Suprapubic skin (tissue), 4 donors: ENCODE results near the gene TTK. TPM values are rescaled to one million over a fixed set of nuclear protein-coding genes. Genes with fewer than 3 reads are reported as not detected.

Experiments
- DNase-seq, 2 donors: peaks; one replicate each; pipeline ENCODE4 v3.0.0-alpha.2; 2019; ENCODE audit warnings: low spot score in 2 of 2
- H3K27ac ChIP-seq: fragments of 200-600 bp; sonication (generic); one replicate; pipeline ENCODE4 v1.5.1; 2019
- H3K27me3 ChIP-seq: fragments of 200-600 bp; sonication (generic); one replicate; pipeline ENCODE4 v1.5.1; 2019
- H3K36me3 ChIP-seq: fragments of 200-600 bp; sonication (generic); one replicate; pipeline ENCODE4 v1.5.1; 2019
- H3K4me1 ChIP-seq: fragments of 200-600 bp; sonication (generic); one replicate; pipeline ENCODE4 v1.5.1; 2019
- H3K4me3 ChIP-seq: fragments of 200-600 bp; sonication (generic); one replicate; pipeline ENCODE4 v1.5.1; 2019; ENCODE audit warnings: mild to moderate bottlenecking
- H3K9me3 ChIP-seq: fragments of 200-600 bp; sonication (generic); one replicate; pipeline ENCODE4 v1.5.1; 2019
- CTCF ChIP-seq, 2 donors: fragments of 200-600 bp in 1 of 2; fragments of 450-650 bp in 1 of 2; sonication (generic) in 1 of 2; IDR thresholded peaks; one replicate each; pipeline ENCODE4 v1.5.1; 2016 to 2019; ENCODE audit warnings: antibody characterized with exemption in 2 of 2, mild to moderate bottlenecking in 1 of 2, moderate library complexity in 1 of 2
- EP300 ChIP-seq: sonication (generic); formaldehyde crosslinking; IDR thresholded peaks from one replicate; pipeline ENCODE4 v1.6.1; 2017; ENCODE audit warnings: antibody characterized with exemption
- POLR2A ChIP-seq, 2 donors: fragments of 450-650 bp; IDR thresholded peaks; one replicate each; pipeline ENCODE4 v1.6.1; 2017; ENCODE audit warnings: antibody characterized with exemption in 2 of 2, mild to moderate bottlenecking in 2 of 2, moderate library complexity in 2 of 2
- POLR2AphosphoS5 ChIP-seq, 3 donors: sonication (generic); formaldehyde crosslinking; IDR thresholded peaks; one replicate each; pipeline ENCODE4 v1.6.1; 2017; ENCODE audit warnings: antibody characterized with exemption in 3 of 3
- WGBS: methylation state at CpG from one replicate; pipeline ENCODE4 v1.1.5; 2018; 5-methylcytosine and 5-hydroxymethylcytosine counted together
- total RNA-seq, 4 donors: library from RNA; depleted of rRNA; stranded (reverse); fragments of >200 nt; gene quantifications; one replicate each; pipeline ENCODE4 v1.1.0, GENCODE V29; 2016

The TTK gene
- total RNA-seq, 4 donors from 2014 or later = 2.2 to 6.1 (median 4.3) TPM

- Histone ChIP-seq H3K4me3 (peak overlapping the region; percentile 67), H3K4me1 (peaks cover 16% of the 10 kb centered on the region), H3K27ac (no peak overlapping the region), H3K27me3 (no peaks in the 10 kb centered on the region), H3K9me3 (no peaks in the 10 kb centered on the region), H3K36me3 (no peaks in the 10 kb centered on the region)
- no peak for TF ChIP-seq CTCF (IDR thresholded peaks at IDR 0.05)
- no peak for TF ChIP-seq POLR2A (IDR thresholded peaks at IDR 0.05)
- no peak for TF ChIP-seq EP300
- TF ChIP-seq POLR2AphosphoS5 (IDR thresholded peaks at IDR 0.05) = no peak
- 52% methylated on average over 6 of the region's 6 CpGs for WGBS
- no peak for DNase-seq
These were observed 957 bp downstream of the TTK start for GRCh38 chr6:80005406-80005805.

- TF ChIP-seq CTCF (IDR thresholded peaks at IDR 0.05) = no peak
- no peak for TF ChIP-seq POLR2A (IDR thresholded peaks at IDR 0.05)
- TF ChIP-seq POLR2AphosphoS5 (IDR thresholded peaks at IDR 0.05) = no peak
- no peak for TF ChIP-seq EP300
These were observed 2.1 kb downstream of the TTK start for GRCh38 chr6:80006541-80006940.

GRCh38 chr6:80009531-80009930 lies 5.1 kb downstream of the TTK start:
- Histone ChIP-seq H3K27ac (no peak overlapping the region), H3K27me3 (no peaks in the 10 kb centered on the region), H3K9me3 (no peaks in the 10 kb centered on the region), H3K36me3 (no peaks in the 10 kb centered on the region), H3K4me3 (no peak overlapping the region), H3K4me1 (peaks cover 9% of the 10 kb centered on the region)
- TF ChIP-seq CTCF (IDR thresholded peaks at IDR 0.05) (no peak), POLR2A (IDR thresholded peaks at IDR 0.05) (no peak), POLR2AphosphoS5 (IDR thresholded peaks at IDR 0.05) (no peak), EP300 (no peak)
- WGBS = 95% methylated on average over 1 of the region's 1 CpG
- DNase-seq = no peak

More at GRCh38 chr6:80006541-80006940, 2.1 kb downstream of the TTK start:
- Histone ChIP-seq H3K36me3 (no peaks in the 10 kb centered on the region), H3K27ac (no peak overlapping the region), H3K27me3 (no peaks in the 10 kb centered on the region), H3K9me3 (no peaks in the 10 kb centered on the region), H3K4me1 (peaks cover 16% of the 10 kb centered on the region), H3K4me3 (no peak overlapping the region)
- no peak for DNase-seq
- WGBS = 85% methylated on average over 1 of the region's 1 CpG

GRCh38 chr6:80010288-80010687 lies 5.8 kb downstream of the TTK start:
- H3K27me3 ChIP-seq = no peaks in the 10 kb centered on the region
- DNase-seq = no peak
- WGBS = 50% methylated on average over 2 of the region's 2 CpGs
- no peak overlapping the region for H3K27ac ChIP-seq
- H3K4me3 ChIP-seq = no peak overlapping the region
- H3K9me3 ChIP-seq = no peaks in the 10 kb centered on the region
- TF ChIP-seq POLR2A (IDR thresholded peaks at IDR 0.05) = no peak
- no peak for TF ChIP-seq CTCF (IDR thresholded peaks at IDR 0.05)
- no peak for TF ChIP-seq EP300
- no peak for TF ChIP-seq POLR2AphosphoS5 (IDR thresholded peaks at IDR 0.05)
- H3K36me3 ChIP-seq = no peaks in the 10 kb centered on the region
- H3K4me1 ChIP-seq = peaks cover 1% of the 10 kb centered on the region

GRCh38 chr6:80015839-80016435 lies 11.5 kb downstream of the TTK start:
- H3K9me3 ChIP-seq = no peaks in the 10 kb centered on the region
- DNase-seq = no peak
- H3K4me1 ChIP-seq = no peaks in the 10 kb centered on the region
- no peak overlapping the region for H3K4me3 ChIP-seq
- H3K27me3 ChIP-seq = no peaks in the 10 kb centered on the region
- H3K27ac ChIP-seq = no peak overlapping the region
- H3K36me3 ChIP-seq = no peaks in the 10 kb centered on the region
- 72% methylated on average over 2 of the region's 2 CpGs for WGBS
- TF ChIP-seq POLR2A (IDR thresholded peaks at IDR 0.05) (no peak), POLR2AphosphoS5 (IDR thresholded peaks at IDR 0.05) (no peak), CTCF (IDR thresholded peaks at IDR 0.05) (no peak), EP300 (no peak)
